HG03460 (cell line): ENCODE results near the gene NCL.
"Not testable (repeated sequence)": the region's sequence is repeated elsewhere in the genome, so short reads cannot be mapped to it uniquely, and the experiment has no call there.

ENCODE experiments used
- ATAC-seq: cut with Tn5 transposase; IDR thresholded peaks from one replicate; pipeline ENCODE4 v1.9.1; 2021; ENCODE audit not compliant: unreplicated experiment

NCL gene

DNA sequence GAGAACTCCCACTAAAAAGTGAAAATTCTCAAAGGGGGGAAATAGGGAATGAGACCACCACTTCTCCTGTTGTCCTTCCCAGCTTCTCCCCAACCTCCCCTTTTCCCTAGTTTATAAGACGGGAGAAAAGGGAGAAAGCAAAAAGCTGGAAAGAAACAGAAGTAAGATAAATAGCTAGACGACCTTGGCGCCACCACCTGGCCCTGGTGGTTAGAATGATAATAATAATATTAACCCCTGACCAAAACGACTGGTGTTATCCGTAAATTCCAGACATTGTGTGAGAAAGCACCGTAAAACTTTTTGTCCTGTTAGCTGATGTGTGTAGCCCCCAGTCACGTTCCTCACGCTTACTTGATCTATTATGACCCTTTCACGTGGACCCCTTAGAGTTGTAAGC lies 56.0 kb downstream of the NCL start:
- ATAC-seq, result not testable (repeated sequence)

DNA sequence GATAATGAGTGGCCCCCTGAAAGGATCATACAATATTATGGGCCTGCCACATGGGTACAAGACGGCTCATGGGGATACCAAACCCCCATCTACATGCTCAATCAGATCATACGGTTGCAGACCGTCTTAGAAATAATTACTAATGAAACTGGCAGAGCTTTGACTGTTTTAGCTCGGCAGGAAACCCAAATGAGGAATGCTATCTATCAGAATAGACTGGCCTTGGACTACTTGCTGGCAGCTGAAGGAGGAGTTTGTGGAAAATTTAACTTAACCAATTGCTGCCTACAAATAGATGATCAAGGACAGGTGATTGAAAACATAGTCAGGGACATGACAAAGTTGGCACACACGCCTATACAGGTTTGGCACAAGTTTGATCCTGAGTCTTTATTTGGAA lies 56.6 kb downstream of the NCL start:
- ATAC-seq, result not testable (repeated sequence)

DNA sequence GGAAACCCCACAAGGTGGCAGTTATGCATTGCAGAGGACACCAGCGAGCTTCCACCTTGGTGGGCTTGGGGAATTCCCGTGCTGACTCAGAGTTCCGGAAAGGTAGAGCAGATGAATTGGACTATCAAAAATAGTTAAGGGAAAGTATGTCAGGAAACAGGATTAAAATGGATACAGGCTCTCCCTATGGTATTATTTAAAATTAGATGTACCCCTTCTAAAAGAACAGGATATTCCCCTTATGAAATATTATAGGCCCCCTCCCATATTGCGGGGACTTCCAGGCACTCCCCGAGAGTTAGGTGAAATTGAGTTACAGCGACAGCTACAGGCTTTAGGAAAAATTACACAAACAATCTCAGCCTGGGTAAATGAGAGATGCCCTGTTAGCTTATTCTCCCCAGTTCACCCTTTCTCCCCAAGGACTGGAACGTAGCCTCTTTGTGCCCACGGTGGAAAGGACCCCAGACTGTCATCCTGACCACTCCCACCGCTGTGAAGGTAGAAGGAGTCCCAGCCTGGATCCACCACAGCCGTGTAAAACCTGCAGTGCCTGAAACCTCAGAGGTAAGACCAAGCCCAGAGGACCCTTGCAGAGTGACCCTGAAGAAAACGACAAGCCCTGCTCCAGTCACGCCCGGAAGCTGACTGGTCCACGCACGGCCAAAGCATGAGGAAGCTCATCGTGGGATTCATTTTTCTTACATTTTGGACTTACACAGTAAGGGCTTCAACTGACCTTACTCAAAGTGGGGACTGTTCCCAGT lies 58.5 kb downstream of the NCL start:
- not testable (repeated sequence) for ATAC-seq

DNA sequence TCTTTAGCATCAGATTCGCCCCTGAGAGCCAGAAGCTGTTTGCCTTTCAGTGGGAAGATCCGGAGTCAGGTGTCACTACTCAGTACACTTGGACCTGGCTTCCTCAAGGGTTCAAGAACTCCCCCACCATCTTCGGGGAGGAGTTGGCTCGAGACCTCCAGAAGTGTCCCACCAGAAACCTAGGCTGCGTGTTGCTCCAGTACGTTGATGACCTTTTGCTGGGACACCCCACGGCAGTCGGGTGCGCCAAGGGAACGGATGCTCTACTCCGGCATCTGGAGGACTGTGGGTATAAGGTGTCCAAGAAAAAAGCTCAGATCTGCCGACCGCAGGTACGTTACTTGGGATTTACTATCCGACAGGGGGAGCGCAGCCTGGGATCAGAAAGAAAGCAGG lies 60.1 kb downstream of the NCL start:
- not testable (repeated sequence) for ATAC-seq
